Vagina (tissue), 2 donors: ENCODE measurements around the gene TEAD3. TPM values are rescaled to one million over a fixed set of nuclear protein-coding genes. Genes with fewer than 3 reads are reported as not detected.

Experiments used
- DNase-seq, 2 donors: peaks; one replicate each; pipeline ENCODE4 v3.0.0-alpha.2; 2017; ENCODE audit errors: extremely low spot score in 2 of 2
- H3K27ac ChIP-seq: fragments of 200-600 bp; sonication (generic); one replicate; pipeline ENCODE4 v1.5.1; 2019
- H3K27me3 ChIP-seq: fragments of 200-600 bp; sonication (generic); one replicate; pipeline ENCODE4 v1.5.1; 2019
- H3K36me3 ChIP-seq, 2 donors: fragments of 200-600 bp; sonication (generic); one replicate each; pipeline ENCODE4 v1.5.1; 2017 to 2019
- H3K4me1 ChIP-seq: fragments of 200-600 bp; sonication (generic); one replicate; pipeline ENCODE4 v1.5.1; 2019
- H3K4me3 ChIP-seq, 2 donors: fragments of 200-600 bp; sonication (generic); 1 replicate in 1 of 2; 2 replicates in 1 of 2; pipeline ENCODE4 v1.5.1; 2016 to 2019
- H3K9me3 ChIP-seq: fragments of 200-600 bp; sonication (generic); one replicate; pipeline ENCODE4 v1.5.1; 2019
- POLR2A ChIP-seq, 2 donors: fragments of 450-650 bp; IDR thresholded peaks; one replicate each; pipeline ENCODE4 v1.6.1; 2017; ENCODE audit warnings: antibody characterized with exemption in 2 of 2, mild to moderate bottlenecking in 2 of 2, moderate library complexity in 2 of 2
- POLR2AphosphoS5 ChIP-seq, 2 donors: sonication (generic); formaldehyde crosslinking; IDR thresholded peaks; one replicate each; pipeline ENCODE4 v1.9.0; 2017; ENCODE audit warnings: antibody characterized with exemption in 2 of 2, mild to moderate bottlenecking in 2 of 2, low read depth in 1 of 2; ENCODE audit not compliant: insufficient read depth in 1 of 2
- intact Hi-C: fragments of 100-400 bp; cut with DNase I; formaldehyde crosslinking; loops from one replicate; pipeline ENCODE4 v1.15.1; 2023
- total RNA-seq: library from RNA; depleted of rRNA; stranded (reverse); fragments of >200 nt; gene quantifications from one replicate; pipeline ENCODE4 v1.2.3, GENCODE V29; 2016
- TF ChIP-seq, protein P1 (sequence below), 3 experiments: fragments of 450-650 bp in 2 of 3; fragments of 200-600 bp in 1 of 3; sonication (generic) in 1 of 3; IDR thresholded peaks; one replicate each; pipeline ENCODE4 v1.5.1; 2017 to 2019; ENCODE audit warnings: antibody characterized with exemption in 3 of 3, mild to moderate bottlenecking in 2 of 3, moderate library complexity in 2 of 3

Gene TEAD3
- total RNA-seq, 1 donor from 2014 or later = 29.0 TPM

DNA sequence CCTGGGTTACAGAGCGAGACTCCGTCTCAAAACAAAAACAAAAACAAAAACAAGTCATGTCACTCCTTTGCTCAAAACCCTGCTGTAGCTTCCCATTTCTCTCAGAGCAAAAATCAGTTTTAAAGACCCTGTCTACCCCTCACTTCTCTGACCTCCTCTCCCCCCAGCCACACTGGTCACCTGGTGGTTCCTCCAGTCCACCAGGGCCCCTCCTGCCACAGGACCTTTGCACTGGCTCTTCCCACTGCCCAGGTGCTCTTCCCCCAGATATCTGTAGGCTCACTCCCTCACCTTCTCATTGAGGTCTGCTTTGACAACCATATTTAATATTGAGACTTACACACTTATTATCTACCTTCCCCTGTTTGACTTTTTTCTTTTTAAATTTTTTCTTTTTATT is 4.9 kb upstream of the TEAD3 start:
- DNase-seq = no peak
- no peaks in the 10 kb centered on the region for H3K36me3 ChIP-seq
- peak overlapping the region; percentile 36 for H3K27ac ChIP-seq
- H3K9me3 ChIP-seq = no peaks in the 10 kb centered on the region
- intact Hi-C loops = no loop called here
- TF ChIP-seq POLR2A (IDR thresholded peaks at IDR 0.05) (no peak), POLR2AphosphoS5 (IDR thresholded peaks at IDR 0.05; ENCODE audit: insufficient read depth in 1 of 2, low read depth in 1 of 2) (no peak)
- TF ChIP-seq, protein P1, sequence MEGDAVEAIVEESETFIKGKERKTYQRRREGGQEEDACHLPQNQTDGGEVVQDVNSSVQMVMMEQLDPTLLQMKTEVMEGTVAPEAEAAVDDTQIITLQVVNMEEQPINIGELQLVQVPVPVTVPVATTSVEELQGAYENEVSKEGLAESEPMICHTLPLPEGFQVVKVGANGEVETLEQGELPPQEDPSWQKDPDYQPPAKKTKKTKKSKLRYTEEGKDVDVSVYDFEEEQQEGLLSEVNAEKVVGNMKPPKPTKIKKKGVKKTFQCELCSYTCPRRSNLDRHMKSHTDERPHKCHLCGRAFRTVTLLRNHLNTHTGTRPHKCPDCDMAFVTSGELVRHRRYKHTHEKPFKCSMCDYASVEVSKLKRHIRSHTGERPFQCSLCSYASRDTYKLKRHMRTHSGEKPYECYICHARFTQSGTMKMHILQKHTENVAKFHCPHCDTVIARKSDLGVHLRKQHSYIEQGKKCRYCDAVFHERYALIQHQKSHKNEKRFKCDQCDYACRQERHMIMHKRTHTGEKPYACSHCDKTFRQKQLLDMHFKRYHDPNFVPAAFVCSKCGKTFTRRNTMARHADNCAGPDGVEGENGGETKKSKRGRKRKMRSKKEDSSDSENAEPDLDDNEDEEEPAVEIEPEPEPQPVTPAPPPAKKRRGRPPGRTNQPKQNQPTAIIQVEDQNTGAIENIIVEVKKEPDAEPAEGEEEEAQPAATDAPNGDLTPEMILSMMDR (IDR thresholded peaks at IDR 0.05) = no peak
- H3K4me1 ChIP-seq = peaks cover 18% of the 10 kb centered on the region
- H3K27me3 ChIP-seq = no peaks in the 10 kb centered on the region
- no peak overlapping the region for H3K4me3 ChIP-seq

DNA sequence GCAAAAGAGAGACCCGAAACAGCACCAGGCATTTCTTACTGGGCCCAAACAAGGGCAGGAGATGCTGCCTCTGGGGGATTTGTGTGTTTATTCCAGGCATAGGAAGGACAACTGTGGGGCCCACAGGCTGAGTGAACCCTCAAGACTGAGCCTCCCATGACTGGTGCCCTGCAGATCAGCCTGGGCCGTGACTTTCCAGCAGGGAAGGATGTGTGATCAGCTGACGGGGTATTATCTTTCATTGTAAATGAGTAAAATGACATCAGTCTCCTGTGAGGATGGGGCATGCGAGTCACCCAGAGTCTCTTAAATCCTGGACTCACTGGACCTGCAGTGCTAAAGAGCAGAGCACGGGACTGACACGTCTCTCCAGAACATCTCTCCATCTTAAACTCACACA is 3.9 kb upstream of the TEAD3 start:
- H3K36me3 ChIP-seq = no peaks in the 10 kb centered on the region
- no peaks in the 10 kb centered on the region for H3K9me3 ChIP-seq
- DNase-seq = no peak
- intact Hi-C loops = no loop called here
- TF ChIP-seq POLR2AphosphoS5 (IDR thresholded peaks at IDR 0.05; ENCODE audit: insufficient read depth in 1 of 2, low read depth in 1 of 2) (peak in 1 of 2 donors; percentile 13), POLR2A (IDR thresholded peaks at IDR 0.05) (no peak)
- peak overlapping the region; percentile 36 for H3K27ac ChIP-seq
- H3K4me1 ChIP-seq = peaks cover 13% of the 10 kb centered on the region
- H3K4me3 ChIP-seq = no peak overlapping the region
- no peaks in the 10 kb centered on the region for H3K27me3 ChIP-seq

DNA sequence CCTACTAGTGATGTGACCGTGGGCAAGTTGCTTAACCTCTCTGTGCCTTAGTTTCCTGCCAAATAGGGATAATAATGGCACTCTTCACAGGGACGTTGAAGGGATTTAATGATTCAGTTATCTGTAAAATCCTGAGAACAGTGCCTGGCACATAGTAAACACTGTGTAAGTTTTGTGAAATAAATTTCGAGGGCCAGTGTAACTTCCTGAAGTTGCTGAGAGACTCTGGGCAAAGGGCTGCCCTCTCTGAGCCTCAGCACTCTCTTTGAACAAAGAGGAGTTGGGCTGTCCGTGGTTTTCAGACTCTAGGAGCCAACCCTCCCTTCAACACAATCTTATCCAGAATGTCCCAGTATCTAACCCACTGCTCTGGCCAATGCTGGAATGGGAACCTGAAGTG is 2.5 kb upstream of the TEAD3 start:
- H3K27me3 ChIP-seq = no peaks in the 10 kb centered on the region
- TF ChIP-seq POLR2AphosphoS5 (IDR thresholded peaks at IDR 0.05; ENCODE audit: insufficient read depth in 1 of 2, low read depth in 1 of 2) = no peak
- TF ChIP-seq, protein P1 (IDR thresholded peaks at IDR 0.05) = no peak
- no peak for TF ChIP-seq POLR2A (IDR thresholded peaks at IDR 0.05)
- no peak for DNase-seq
- no peaks in the 10 kb centered on the region for H3K9me3 ChIP-seq
- peaks cover 27% of the 10 kb centered on the region for H3K4me1 ChIP-seq
- intact Hi-C loops = loop anchor here (5.0 kb wide), 1 partner anchor 103 kb away; no protein-coding TSS in a partner anchor
- no peak overlapping the region for H3K27ac ChIP-seq
- H3K4me3 ChIP-seq = no peak overlapping the region
- H3K36me3 ChIP-seq = no peaks in the 10 kb centered on the region

DNA sequence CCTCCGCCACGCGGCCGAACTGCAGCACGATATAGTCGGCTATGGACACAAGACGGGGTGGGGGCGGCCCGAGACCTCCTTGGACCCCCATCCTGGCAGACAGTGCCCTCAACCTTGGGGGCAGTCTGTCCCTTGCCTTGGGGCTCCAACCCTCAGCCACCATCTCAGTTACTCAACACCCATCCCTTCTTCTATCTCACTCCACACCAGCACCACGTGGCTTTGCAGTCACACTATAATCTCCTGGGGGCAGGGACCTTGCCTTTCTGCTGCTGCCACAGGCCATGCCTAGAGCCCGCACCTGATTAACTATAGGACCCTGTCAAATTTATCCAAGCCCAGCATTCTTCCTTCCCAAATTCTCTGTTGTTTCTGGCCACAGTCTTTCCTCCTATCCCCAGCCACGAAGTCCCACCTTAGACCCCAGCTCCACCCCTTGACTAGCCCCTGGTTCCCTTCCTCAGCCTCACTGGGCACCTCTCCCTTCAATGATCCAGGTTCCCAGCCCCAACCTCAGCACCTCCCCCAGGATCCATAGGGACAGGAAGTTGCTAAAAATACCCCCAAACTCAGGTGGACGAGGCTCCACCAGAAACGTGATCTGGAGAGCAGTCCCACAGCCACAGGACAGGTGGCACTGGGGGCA is 1.7 kb upstream of the TEAD3 start:
- H3K27ac ChIP-seq = peak overlapping the region; percentile 97
- no peaks in the 10 kb centered on the region for H3K9me3 ChIP-seq

DNA sequence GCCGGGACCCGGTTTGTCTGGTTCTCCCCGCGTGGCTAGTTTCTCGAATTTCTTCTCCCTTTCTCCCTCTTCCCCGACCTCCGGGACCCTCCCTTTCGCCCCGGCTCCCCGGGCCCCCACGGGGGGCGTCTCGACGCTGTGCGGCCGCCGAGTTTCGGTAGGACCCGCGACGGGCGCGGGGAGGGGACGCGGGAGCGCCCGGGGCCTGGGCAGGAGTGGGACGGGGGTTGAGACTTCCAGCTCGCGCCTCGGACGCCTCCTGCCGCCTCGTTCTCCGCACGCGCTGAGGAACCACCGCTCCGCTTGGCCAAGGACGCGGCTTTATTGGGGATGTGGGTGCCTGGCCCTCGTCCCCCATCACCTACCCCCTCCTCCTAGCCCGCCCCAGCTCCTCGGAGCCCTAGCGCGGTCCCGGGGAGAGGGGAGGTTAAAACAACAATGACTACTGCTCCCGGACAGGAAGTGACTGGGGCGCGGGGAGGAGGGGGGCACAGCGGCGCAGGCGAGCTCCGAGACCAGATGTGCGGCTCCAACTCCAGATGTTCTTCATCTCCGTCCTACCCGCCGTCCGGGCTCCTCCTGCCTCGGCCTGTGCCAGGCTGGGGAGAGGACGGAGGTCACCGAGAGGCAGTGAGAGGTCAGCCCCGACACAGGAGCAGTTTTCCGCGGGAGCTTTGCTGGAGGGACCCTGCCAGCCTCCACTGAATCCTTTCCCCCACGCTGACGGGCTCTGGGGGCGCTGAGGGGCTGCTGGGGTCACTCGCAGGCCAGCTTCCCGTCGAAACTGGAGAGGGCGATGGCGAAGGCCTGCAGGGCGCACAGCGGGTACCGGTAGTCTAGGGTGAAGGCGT is 917 bp upstream of the TEAD3 start:
- Histone ChIP-seq H3K4me3 (peak overlapping the region; percentile 67 to 92), H3K36me3 (no peaks in the 10 kb centered on the region), H3K27me3 (no peaks in the 10 kb centered on the region), H3K4me1 (peaks cover 43% of the 10 kb centered on the region), H3K27ac (peak overlapping the region; percentile 97), H3K9me3 (no peaks in the 10 kb centered on the region)
- DNase-seq = no peak
- intact Hi-C loops = loop anchor here (5.0 kb wide), 1 partner anchor 105 kb away; no protein-coding TSS in a partner anchor
- peak in 1 of 2 donors; percentile 89 for TF ChIP-seq POLR2AphosphoS5 (IDR thresholded peaks at IDR 0.05; ENCODE audit: insufficient read depth in 1 of 2, low read depth in 1 of 2)
- TF ChIP-seq, protein P1 (IDR thresholded peaks at IDR 0.05) = no peak
- peak in 1 of 2 donors; percentile 27 for TF ChIP-seq POLR2A (IDR thresholded peaks at IDR 0.05)

More for the DNA sequence above, 1.7 kb upstream of the TEAD3 start:
- peak overlapping the region; percentile 67 to 92 for H3K4me3 ChIP-seq
- H3K27me3 ChIP-seq = no peaks in the 10 kb centered on the region
- TF ChIP-seq POLR2A (IDR thresholded peaks at IDR 0.05) (no peak), POLR2AphosphoS5 (IDR thresholded peaks at IDR 0.05; ENCODE audit: insufficient read depth in 1 of 2, low read depth in 1 of 2) (no peak)
- TF ChIP-seq, protein P1 (IDR thresholded peaks at IDR 0.05) = no peak
- no peaks in the 10 kb centered on the region for H3K36me3 ChIP-seq
- H3K4me1 ChIP-seq = peaks cover 36% of the 10 kb centered on the region
- no peak for DNase-seq
- intact Hi-C loops = loop anchor here (5.0 kb wide), 1 partner anchor 104 kb away; no protein-coding TSS in a partner anchor
